HG03469 (cell line): ENCODE data around the gene AMBRA1.

ENCODE experiments used
- ATAC-seq: cut with Tn5 transposase; IDR thresholded peaks from one replicate; pipeline ENCODE4 v1.9.1; 2021; ENCODE audit warnings: mild to moderate bottlenecking, moderate library complexity, moderate number of reproducible peaks; ENCODE audit not compliant: unreplicated experiment

Gene AMBRA1

GRCh38 chr11:46445920-46446771, 147.7 kb downstream of the AMBRA1 start:
- ATAC-seq = no peak

GRCh38 chr11:46445192-46445919, 148.5 kb downstream of the AMBRA1 start:
- no peak for ATAC-seq

GRCh38 chr11:46444305-46444704, 149.5 kb downstream of the AMBRA1 start:
- no peak for ATAC-seq

- no peak for ATAC-seq
Observed at GRCh38 chr11:46438211-46438610, 155.6 kb downstream of the AMBRA1 start.

- ATAC-seq = no peak
Observed at GRCh38 chr11:46437122-46437689, 156.6 kb downstream of the AMBRA1 start.

- no peak for ATAC-seq
Observed at GRCh38 chr11:46436113-46436512, 157.7 kb downstream of the AMBRA1 start.

GRCh38 chr11:46435679-46436078, 158.1 kb downstream of the AMBRA1 start:
- ATAC-seq = no peak

- no peak for ATAC-seq
Observed at GRCh38 chr11:46431211-46431610, 162.6 kb downstream of the AMBRA1 start.

- no peak for ATAC-seq
Observed at GRCh38 chr11:46429717-46430116, 164.1 kb downstream of the AMBRA1 start.

GRCh38 chr11:46427364-46427763, 166.5 kb downstream of the AMBRA1 start:
- ATAC-seq = no peak

GRCh38 chr11:46426233-46426991, 167.4 kb downstream of the AMBRA1 start:
- ATAC-seq = no peak

GRCh38 chr11:46422588-46422987, 171.2 kb downstream of the AMBRA1 start:
- no peak for ATAC-seq

- no peak for ATAC-seq
Observed at GRCh38 chr11:46421257-46421880, 172.5 kb downstream of the AMBRA1 start.

- ATAC-seq = no peak
Observed at GRCh38 chr11:46420513-46420912, 173.3 kb downstream of the AMBRA1 start.

- ATAC-seq = no peak
Observed at GRCh38 chr11:46418751-46419150, 175.1 kb downstream of the AMBRA1 start.

GRCh38 chr11:46417711-46418110, 176.1 kb downstream of the AMBRA1 start:
- ATAC-seq = no peak

GRCh38 chr11:46414879-46415278, 178.9 kb downstream of the AMBRA1 start:
- ATAC-seq = no peak

- no peak for ATAC-seq
Observed at GRCh38 chr11:46414466-46414796, 179.4 kb downstream of the AMBRA1 start.

GRCh38 chr11:46413760-46414465, 179.9 kb downstream of the AMBRA1 start:
- ATAC-seq = no peak

- no peak for ATAC-seq
Observed at GRCh38 chr11:46410021-46410420, 183.8 kb downstream of the AMBRA1 start.
